K562 (cell line): Measurements from ENCODE around the gene GARNL3. TPM values are rescaled to one million over a fixed set of nuclear protein-coding genes. Genes with fewer than 3 reads are reported as not detected.

Source experiments
- ATF7 ChIP-seq: fragments of 450-650 bp; IDR thresholded peaks from 2 replicates; pipeline ENCODE4 v1.7.1; 2014; ENCODE audit warnings: mild to moderate bottlenecking, moderate library complexity
- BHLHE40 ChIP-seq: IDR thresholded peaks from 2 replicates; pipeline ENCODE4 v1.6.1; 2011; ENCODE audit warnings: low read length, improper control_type of control experiment
- CHD2 ChIP-seq: IDR thresholded peaks from 2 replicates; pipeline ENCODE4 v1.6.1; 2011; ENCODE audit warnings: low read depth, low read length
- ETV6 ChIP-seq, 3 experiments: fragments of 150-350 bp in 1 of 3; sonication (generic) in 1 of 3; formaldehyde crosslinking in 1 of 3; IDR thresholded peaks; 2 replicates each; pipeline versions ENCODE4 v1.6.1 to v1.8.0; 2014 to 2022; ENCODE audit warnings: borderline replicate concordance in 2 of 3, low read depth in 2 of 3, antibody characterized with exemption in 1 of 3, low read length in 1 of 3, mild to moderate bottlenecking in 1 of 3, missing genetic modification reagents in 1 of 3
- HLTF ChIP-seq: fragments of 450-650 bp; IDR thresholded peaks from 2 replicates; pipeline ENCODE4 v1.6.1; 2016
- KDM5B ChIP-seq: fragments of 200-600 bp; sonication (generic); IDR thresholded peaks from 2 replicates; pipeline ENCODE4 v1.6.1; 2012; ENCODE audit warnings: low read depth, mild to moderate bottlenecking, moderate library complexity, low read length, control low read depth, inconsistent platforms; ENCODE audit not compliant: insufficient replicate concordance
- PHF20 ChIP-seq: fragments of 450-650 bp; IDR thresholded peaks from 2 replicates; pipeline ENCODE4 v1.6.1; 2018; ENCODE audit not compliant: partially characterized antibody
- SAFB ChIP-seq: fragments of 200-400 bp; formaldehyde crosslinking; IDR thresholded peaks from 2 replicates; pipeline ENCODE4 v1.6.1; 2017; ENCODE audit warnings: low read depth, low read length, borderline replicate concordance
- ZC3H11A ChIP-seq: IDR thresholded peaks from 2 replicates; pipeline ENCODE4 v1.6.1; 2012; ENCODE audit warnings: low read depth, low read length, improper control_type of control experiment
- ZHX1 ChIP-seq: fragments of 150-350 bp; conservative IDR thresholded peaks from 2 replicates; pipeline ENCODE4 v1.6.1; 2014; ENCODE audit warnings: low read length
- ZNF124 ChIP-seq: sonication (generic); formaldehyde crosslinking; IDR thresholded peaks from 2 replicates; pipeline ENCODE4 v1.8.1; 2022; ENCODE audit warnings: missing genetic modification reagents
- ZNF354B ChIP-seq: fragments of 250-450 bp; sonication (Bioruptor Pico); IDR thresholded peaks from 2 replicates; pipeline ENCODE4 v1.4.0; 2020
- polyA plus RNA-seq, 8 experiments: library from polyadenylated mRNA; depleted of rRNA in 4 of 8; stranded (reverse) in 5 of 8; unstranded in 3 of 8; fragments of >200 nt; fragmentation: Nextera tagmentation in 2 of 8; fragmentation: Illumina TruSeq in 1 of 8; extraction: Ambion mirVana in 2 of 8; extraction: Trizol in 1 of 8; gene quantifications; 2 replicates each; pipeline versions ENCODE4 v1.2.1 to v1.2.3, GENCODE V29; 2011 to 2014; ENCODE audit warnings: inconsistent platforms in 1 of 8, missing spikeins in 1 of 8
- total RNA-seq, 7 experiments: library from RNA; depleted of rRNA in 6 of 7; stranded (reverse); fragments of >200 nt in 6 of 7; fragmentation: Illumina TruSeq in 2 of 7; extraction: Trizol in 2 of 7; gene quantifications; 2 replicates each; pipeline versions ENCODE4 v1.2.1 to v1.2.3, GENCODE V29; 2011 to 2021; ENCODE audit warnings: low replicate concordance in 1 of 7
- TF ChIP-seq, protein P1 (sequence below): sonication (generic); formaldehyde crosslinking; IDR thresholded peaks from 2 replicates; pipeline ENCODE4 v1.8.0; 2023; ENCODE audit warnings: mild to moderate bottlenecking, missing genetic modification reagents
- TF ChIP-seq, protein P2 (sequence below): fragments of 450-650 bp; IDR thresholded peaks from 2 replicates; pipeline ENCODE4 v1.6.1; 2016
- TF ChIP-seq, protein P3 (sequence below), 3 experiments: IDR thresholded peaks in 2 of 3; conservative IDR thresholded peaks in 1 of 3; 2 replicates each; pipeline ENCODE4 v1.5.1; 2011 to 2012; ENCODE audit warnings: low read length in 3 of 3, mild to moderate bottlenecking in 3 of 3, control low read depth in 2 of 3, improper control_type of control experiment in 1 of 3, inconsistent platforms in 1 of 3, low read depth in 1 of 3, mixed read lengths in 1 of 3, moderate library complexity in 1 of 3; ENCODE audit not compliant: insufficient read depth in 2 of 3

GARNL3 gene
- total and polyA plus RNA-seq, 9 of the 15 experiments (the other 6 are each of a cell fraction or from before 2014, with no cell fraction given), result 0.35 to 2.7 (median 1.6) TPM

DNA sequence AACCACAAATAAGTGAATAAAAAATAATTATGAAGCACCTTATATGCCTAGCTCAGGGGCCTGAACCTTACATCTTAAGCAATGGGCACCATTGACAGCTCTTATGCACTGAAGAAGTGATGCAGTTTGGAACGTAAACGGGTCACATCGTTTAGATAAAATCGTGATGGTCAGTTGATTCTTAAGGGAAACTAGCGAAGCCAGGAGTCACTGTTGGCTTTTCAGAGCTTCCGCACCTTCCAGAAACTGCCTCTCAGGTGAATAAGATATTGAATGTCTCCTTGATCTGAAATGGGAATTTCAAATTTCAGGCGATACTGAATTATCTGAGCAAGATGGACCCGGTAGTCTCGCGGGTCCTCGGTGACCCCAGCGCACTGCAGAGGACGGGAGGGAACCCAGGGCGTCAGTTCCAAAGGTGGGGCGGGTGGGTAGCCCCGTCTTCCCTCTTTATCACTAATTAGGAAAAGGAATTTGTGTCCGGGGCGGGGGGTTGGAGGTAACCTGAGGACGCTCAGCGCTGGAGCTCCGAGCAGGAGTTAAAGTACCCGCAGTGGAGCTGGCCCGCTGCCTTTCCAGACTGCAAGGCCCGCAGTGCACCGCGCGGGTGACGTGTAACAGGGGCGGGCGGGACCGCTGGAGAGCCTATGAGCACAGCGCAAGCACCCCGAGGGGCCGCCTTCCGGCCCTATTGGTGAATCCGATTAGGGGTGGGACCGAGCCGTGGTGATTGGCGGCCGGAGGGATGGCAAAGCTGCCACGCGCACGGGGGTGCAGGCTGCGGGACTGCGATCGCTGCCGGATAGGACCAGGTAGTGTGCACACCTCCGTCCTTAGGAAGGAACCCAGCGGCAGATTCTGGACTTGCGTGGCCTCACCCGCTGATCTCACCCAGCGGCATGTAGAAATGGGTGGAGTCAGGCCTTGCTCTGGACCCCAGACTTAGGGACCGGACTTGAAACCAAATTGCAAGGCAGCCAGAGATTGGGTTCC lies 19.7 kb upstream of the GARNL3 start (continued):
- TF ChIP-seq PHF20 (peak; percentile 18), ATF7 (peak; percentile 89), SAFB (no peak), ZNF354B (CRISPR knock-in tag) (no peak), ZNF124 (CRISPR knock-in tag) (no peak), HLTF (no peak), ETV6 (IDR thresholded peaks at IDR 0.05; ENCODE audit: borderline replicate concordance in 1 of 2, low read depth in 2 of 2, low read length in 1 of 2) (no peak), ETV6 (CRISPR knock-in tag; IDR thresholded peaks at IDR 0.05; ENCODE audit: borderline replicate concordance) (no peak), ZHX1 (no peak), KDM5B (peak; percentile 73), CHD2 (peak; percentile 62), ZC3H11A (no peak), BHLHE40 (peak; percentile 32; the same call in 1 of the 2 replicates)
- TF ChIP-seq, protein P1, sequence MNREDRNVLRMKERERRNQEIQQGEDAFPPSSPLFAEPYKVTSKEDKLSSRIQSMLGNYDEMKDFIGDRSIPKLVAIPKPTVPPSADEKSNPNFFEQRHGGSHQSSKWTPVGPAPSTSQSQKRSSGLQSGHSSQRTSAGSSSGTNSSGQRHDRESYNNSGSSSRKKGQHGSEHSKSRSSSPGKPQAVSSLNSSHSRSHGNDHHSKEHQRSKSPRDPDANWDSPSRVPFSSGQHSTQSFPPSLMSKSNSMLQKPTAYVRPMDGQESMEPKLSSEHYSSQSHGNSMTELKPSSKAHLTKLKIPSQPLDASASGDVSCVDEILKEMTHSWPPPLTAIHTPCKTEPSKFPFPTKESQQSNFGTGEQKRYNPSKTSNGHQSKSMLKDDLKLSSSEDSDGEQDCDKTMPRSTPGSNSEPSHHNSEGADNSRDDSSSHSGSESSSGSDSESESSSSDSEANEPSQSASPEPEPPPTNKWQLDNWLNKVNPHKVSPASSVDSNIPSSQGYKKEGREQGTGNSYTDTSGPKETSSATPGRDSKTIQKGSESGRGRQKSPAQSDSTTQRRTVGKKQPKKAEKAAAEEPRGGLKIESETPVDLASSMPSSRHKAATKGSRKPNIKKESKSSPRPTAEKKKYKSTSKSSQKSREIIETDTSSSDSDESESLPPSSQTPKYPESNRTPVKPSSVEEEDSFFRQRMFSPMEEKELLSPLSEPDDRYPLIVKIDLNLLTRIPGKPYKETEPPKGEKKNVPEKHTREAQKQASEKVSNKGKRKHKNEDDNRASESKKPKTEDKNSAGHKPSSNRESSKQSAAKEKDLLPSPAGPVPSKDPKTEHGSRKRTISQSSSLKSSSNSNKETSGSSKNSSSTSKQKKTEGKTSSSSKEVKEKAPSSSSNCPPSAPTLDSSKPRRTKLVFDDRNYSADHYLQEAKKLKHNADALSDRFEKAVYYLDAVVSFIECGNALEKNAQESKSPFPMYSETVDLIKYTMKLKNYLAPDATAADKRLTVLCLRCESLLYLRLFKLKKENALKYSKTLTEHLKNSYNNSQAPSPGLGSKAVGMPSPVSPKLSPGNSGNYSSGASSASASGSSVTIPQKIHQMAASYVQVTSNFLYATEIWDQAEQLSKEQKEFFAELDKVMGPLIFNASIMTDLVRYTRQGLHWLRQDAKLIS (CRISPR knock-in tag), result no peak
- TF ChIP-seq, protein P2, sequence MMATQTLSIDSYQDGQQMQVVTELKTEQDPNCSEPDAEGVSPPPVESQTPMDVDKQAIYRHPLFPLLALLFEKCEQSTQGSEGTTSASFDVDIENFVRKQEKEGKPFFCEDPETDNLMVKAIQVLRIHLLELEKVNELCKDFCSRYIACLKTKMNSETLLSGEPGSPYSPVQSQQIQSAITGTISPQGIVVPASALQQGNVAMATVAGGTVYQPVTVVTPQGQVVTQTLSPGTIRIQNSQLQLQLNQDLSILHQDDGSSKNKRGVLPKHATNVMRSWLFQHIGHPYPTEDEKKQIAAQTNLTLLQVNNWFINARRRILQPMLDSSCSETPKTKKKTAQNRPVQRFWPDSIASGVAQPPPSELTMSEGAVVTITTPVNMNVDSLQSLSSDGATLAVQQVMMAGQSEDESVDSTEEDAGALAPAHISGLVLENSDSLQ, result peak; percentile 98
- TF ChIP-seq, protein P3, sequence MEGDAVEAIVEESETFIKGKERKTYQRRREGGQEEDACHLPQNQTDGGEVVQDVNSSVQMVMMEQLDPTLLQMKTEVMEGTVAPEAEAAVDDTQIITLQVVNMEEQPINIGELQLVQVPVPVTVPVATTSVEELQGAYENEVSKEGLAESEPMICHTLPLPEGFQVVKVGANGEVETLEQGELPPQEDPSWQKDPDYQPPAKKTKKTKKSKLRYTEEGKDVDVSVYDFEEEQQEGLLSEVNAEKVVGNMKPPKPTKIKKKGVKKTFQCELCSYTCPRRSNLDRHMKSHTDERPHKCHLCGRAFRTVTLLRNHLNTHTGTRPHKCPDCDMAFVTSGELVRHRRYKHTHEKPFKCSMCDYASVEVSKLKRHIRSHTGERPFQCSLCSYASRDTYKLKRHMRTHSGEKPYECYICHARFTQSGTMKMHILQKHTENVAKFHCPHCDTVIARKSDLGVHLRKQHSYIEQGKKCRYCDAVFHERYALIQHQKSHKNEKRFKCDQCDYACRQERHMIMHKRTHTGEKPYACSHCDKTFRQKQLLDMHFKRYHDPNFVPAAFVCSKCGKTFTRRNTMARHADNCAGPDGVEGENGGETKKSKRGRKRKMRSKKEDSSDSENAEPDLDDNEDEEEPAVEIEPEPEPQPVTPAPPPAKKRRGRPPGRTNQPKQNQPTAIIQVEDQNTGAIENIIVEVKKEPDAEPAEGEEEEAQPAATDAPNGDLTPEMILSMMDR (IDR thresholded peaks at IDR 0.05 in 2 of 3, conservative IDR thresholded peaks at IDR 0.05 in 1 of 3; ENCODE audit: insufficient read depth in 2 of 3, low read depth in 1 of 3, low read length in 3 of 3), result no peak
